MCF 10A (cell line): ENCODE data around the gene CFTR. TPM values are rescaled to one million over a fixed set of nuclear protein-coding genes. Genes with fewer than 3 reads are reported as not detected.

Experiments
- BruUV-seq: library from RNA; stranded (reverse); fragments of 400-500 nt; replicated peaks from 2 replicates; lab custom pipeline; 2021; lab: Mats Ljungman, UMichigan
- CTCF ChIA-PET: fragments of 300-600 bp; sonication (Branson Sonifier 250); formaldehyde crosslinking; extraction: SDS; loops from one replicate; lab custom pipeline; 2021; ENCODE audit warnings: antibody characterized with exemption, inconsistent platforms; lab: Yijun Ruan, JAX
- POLR2A ChIA-PET: fragments of 300-600, 350-650 bp; sonication (Branson Sonifier 250); formaldehyde crosslinking; extraction: SDS; loops from one replicate; lab custom pipeline; 2020; ENCODE audit warnings: antibody characterized with exemption, inconsistent platforms; lab: Yijun Ruan, JAX
- DNase-seq: peaks from one replicate; pipeline ENCODE4 v3.0.0-alpha.2; 2018; ENCODE audit not compliant: unreplicated experiment
- H3K27ac Mint-ChIP-seq: one replicate; pipeline ENCODE4 v1.8.0; 2022; ENCODE audit warnings: mild to moderate bottlenecking, low read depth, mixed read lengths; ENCODE audit not compliant: unreplicated experiment
- H3K27me3 Mint-ChIP-seq: one replicate; pipeline ENCODE4 v1.8.0; 2022; ENCODE audit warnings: mixed read lengths; ENCODE audit not compliant: insufficient read depth, unreplicated experiment
- H3K36me3 Mint-ChIP-seq: one replicate; pipeline ENCODE4 v1.8.0; 2022; ENCODE audit warnings: mild to moderate bottlenecking, moderate library complexity, mixed read lengths; ENCODE audit not compliant: insufficient read depth, unreplicated experiment
- H3K4me1 Mint-ChIP-seq: one replicate; pipeline ENCODE4 v1.8.0; 2022; ENCODE audit warnings: mixed read lengths; ENCODE audit not compliant: insufficient read depth, unreplicated experiment
- H3K4me3 Mint-ChIP-seq: one replicate; pipeline ENCODE4 v1.8.0; 2022; ENCODE audit warnings: mild to moderate bottlenecking, moderate library complexity, mixed read lengths; ENCODE audit not compliant: unreplicated experiment
- H3K9me3 Mint-ChIP-seq: one replicate; pipeline ENCODE4 v1.8.0; 2022; ENCODE audit warnings: mixed read lengths; ENCODE audit not compliant: unreplicated experiment
- CTCF ChIP-seq: fragments of 200-600 bp; IDR thresholded peaks from one replicate; pipeline ENCODE4 v1.8.0; 2022; ENCODE audit warnings: antibody characterized with exemption, mild to moderate bottlenecking; ENCODE audit not compliant: unreplicated experiment
- intact Hi-C: fragments of 100-400 bp; cut with micrococcal nuclease; formaldehyde crosslinking; loops from 2 replicates; pipeline ENCODE4 v1.14.1; 2022
- total RNA-seq: library from RNA; stranded (reverse); gene quantifications from 2 replicates; pipeline ENCODE4 v1.2.3, GENCODE V29; 2022

CFTR gene
- total RNA-seq, 1 experiment from 2014 or later: not detected

- no TSS peak for BruUV-seq
- ChIA-PET CTCF (no interaction called here), POLR2A (no interaction called here)
- H3K4me1 Mint-ChIP-seq: no peaks in the 10 kb centered on the region
- H3K4me3 Mint-ChIP-seq: no peak overlapping the region
- H3K27ac Mint-ChIP-seq: no peak overlapping the region
- peaks cover 59% of the 10 kb centered on the region for H3K27me3 Mint-ChIP-seq
- no peaks in the 10 kb centered on the region for H3K36me3 Mint-ChIP-seq
- DNase-seq: no peak
- no peak for TF ChIP-seq CTCF
- intact Hi-C loops: no loop called here
- H3K9me3 Mint-ChIP-seq: no peaks in the 10 kb centered on the region
These were observed 72.8 kb downstream of the CFTR start for GRCh38 chr7:117552660-117553059.

GRCh38 chr7:117555260-117555659 lies 75.4 kb downstream of the CFTR start:
- no peak for DNase-seq
- CTCF ChIA-PET: no interaction called here
- intact Hi-C loops: no loop called here
- BruUV-seq: no TSS peak
- Mint-ChIP-seq H3K4me3 (no peak overlapping the region), H3K9me3 (no peaks in the 10 kb centered on the region), H3K27ac (no peak overlapping the region), H3K36me3 (no peaks in the 10 kb centered on the region), H3K4me1 (no peaks in the 10 kb centered on the region), H3K27me3 (peaks cover 51% of the 10 kb centered on the region)
- TF ChIP-seq CTCF: no peak
- POLR2A ChIA-PET: no interaction called here

- H3K27me3 Mint-ChIP-seq: peaks cover 56% of the 10 kb centered on the region
- intact Hi-C loops: no loop called here
- H3K27ac Mint-ChIP-seq: no peak overlapping the region
- no peak overlapping the region for H3K4me3 Mint-ChIP-seq
- TF ChIP-seq CTCF: no peak
- ChIA-PET POLR2A (no interaction called here), CTCF (interaction anchor here (0.6 to 1.0 kb wide), 2 partner anchors 96 to 101 kb away, joined by 3 read pairs; no protein-coding TSS in a partner anchor)
- no peaks in the 10 kb centered on the region for H3K9me3 Mint-ChIP-seq
- no peak for DNase-seq
- no peaks in the 10 kb centered on the region for H3K36me3 Mint-ChIP-seq
- H3K4me1 Mint-ChIP-seq: no peaks in the 10 kb centered on the region
- BruUV-seq: no TSS peak
These were observed 79.6 kb downstream of the CFTR start for GRCh38 chr7:117559391-117559790.

GRCh38 chr7:117560030-117560429 lies 80.2 kb downstream of the CFTR start:
- Mint-ChIP-seq H3K4me1 (no peaks in the 10 kb centered on the region), H3K27me3 (peaks cover 51% of the 10 kb centered on the region), H3K9me3 (no peaks in the 10 kb centered on the region), H3K4me3 (no peak overlapping the region), H3K36me3 (no peaks in the 10 kb centered on the region), H3K27ac (no peak overlapping the region)
- no peak for TF ChIP-seq CTCF
- intact Hi-C loops: no loop called here
- no peak for DNase-seq
- POLR2A ChIA-PET: interaction anchor here (0.7 kb wide), 1 partner anchor 10 kb away, joined by 5 read pairs; no protein-coding TSS in a partner anchor
- no TSS peak for BruUV-seq
- CTCF ChIA-PET: interaction anchor here (0.6 to 1.0 kb wide), 3 partner anchors 91 to 102 kb away, joined by 3 read pairs; no protein-coding TSS in a partner anchor
